Spleen (tissue), 11 donors: ENCODE data around the gene SPACA7. TPM values are rescaled to one million over a fixed set of nuclear protein-coding genes. Genes with fewer than 3 reads are reported as not detected.

Source experiments
- DNase-seq: peaks from one replicate; pipeline ENCODE4 v3.0.0-alpha.2; 2020
- H3K27ac ChIP-seq, 8 donors: fragments of 200-600 bp; sonication (generic) in 7 of 8; 1 replicate in 4 of 8; 2 replicates in 4 of 8; pipeline versions ENCODE4 v1.5.0 to v1.8.0; 2016 to 2021; ENCODE audit warnings: inconsistent platforms in 4 of 8, mild to moderate bottlenecking in 4 of 8, moderate library complexity in 1 of 8
- H3K27me3 ChIP-seq, 7 donors: fragments of 200-600 bp; sonication (generic) in 6 of 7; replicated peaks in 1 of 7; 1 replicate in 4 of 7; 2 replicates in 3 of 7; pipeline versions ENCODE4 v1.5.0 to v1.8.0; 2016 to 2021; ENCODE audit warnings: inconsistent platforms in 3 of 7, mild to moderate bottlenecking in 1 of 7
- H3K36me3 ChIP-seq, 6 donors: fragments of 200-600 bp; sonication (generic) in 5 of 6; 1 replicate in 4 of 6; 2 replicates in 2 of 6; pipeline versions ENCODE4 v1.5.0 to v1.8.0; 2016 to 2021; ENCODE audit warnings: inconsistent platforms in 2 of 6
- H3K4me1 ChIP-seq, 6 donors: fragments of 200-600 bp; sonication (generic) in 5 of 6; 1 replicate in 3 of 6; 2 replicates in 3 of 6; pipeline versions ENCODE4 v1.5.0 to v1.8.0; 2016 to 2021; ENCODE audit warnings: inconsistent platforms in 3 of 6
- H3K4me3 ChIP-seq, 8 donors: fragments of 200-600 bp; sonication (generic) in 7 of 8; 1 replicate in 4 of 8; 2 replicates in 4 of 8; pipeline versions ENCODE4 v1.5.0 to v1.8.0; 2016 to 2021; ENCODE audit warnings: inconsistent platforms in 4 of 8, mild to moderate bottlenecking in 4 of 8, moderate library complexity in 2 of 8
- H3K9me3 ChIP-seq, 8 donors: fragments of 200-600 bp; sonication (generic) in 7 of 8; 1 replicate in 4 of 8; 2 replicates in 4 of 8; pipeline versions ENCODE4 v1.5.0 to v1.8.0; 2016 to 2021; ENCODE audit warnings: inconsistent platforms in 4 of 8
- POLR2A ChIP-seq, 3 donors: fragments of 450-650 bp; IDR thresholded peaks; one replicate each; pipeline ENCODE4 v1.5.1; 2017; ENCODE audit warnings: antibody characterized with exemption in 3 of 3, mild to moderate bottlenecking in 1 of 3
- POLR2AphosphoS5 ChIP-seq, 3 donors: sonication (generic); formaldehyde crosslinking; IDR thresholded peaks; one replicate each; pipeline ENCODE4 v1.5.1; 2017; ENCODE audit warnings: antibody characterized with exemption in 3 of 3
- WGBS, 5 donors: extraction: QIAGEN DNeasy Blood & Tissue Kit in 3 of 5; methylation state at CpG; one replicate each; pipeline versions ENCODE4 v1.1.5 to v1.1.7; 2013 to 2018; 5-methylcytosine and 5-hydroxymethylcytosine counted together
- intact Hi-C: fragments of 100-400 bp; cut with DNase I; formaldehyde crosslinking; loops from one replicate; pipeline ENCODE4 v1.15.0; 2023; ENCODE audit warnings: low total_unique reads
- polyA plus RNA-seq, 3 donors: library from polyadenylated mRNA; stranded (reverse); fragments of 200-250 nt; gene quantifications; one replicate each; pipeline ENCODE4 v1.2.1, GENCODE V29; 2013
- total RNA-seq, 7 donors: library from RNA; depleted of rRNA in 3 of 7; stranded (reverse); fragments of >200 nt in 3 of 7; fragmentation: NEBNext Ultra II Directional in 4 of 7; extraction: Animal tissue kit (Norgen Biotek cat#: 25700) in 4 of 7; gene quantifications; one replicate each; pipeline versions ENCODE4 v1.1.0 to v1.2.1, GENCODE V29; 2016 to 2021
- TF ChIP-seq, protein P1 (sequence below), 11 experiments: fragments of 200-600 bp in 7 of 11; fragments of 450-650 bp in 4 of 11; sonication (generic) in 4 of 11; IDR thresholded peaks in 8 of 11; conservative IDR thresholded peaks in 3 of 11; 1 replicate in 7 of 11; 2 replicates in 4 of 11; pipeline versions ENCODE4 v1.4.0 to v1.8.0; 2016 to 2021; ENCODE audit warnings: antibody characterized with exemption in 11 of 11, inconsistent platforms in 4 of 11, mild to moderate bottlenecking in 1 of 11
- donor health status: healthy with polysubstance abuse.
- donor health status: DM: no; HTN: no; CAD: no; lungs with moderate emphysema.
- donor health status: DM: no; HTN: no; CAD: no.
- donor health status: Bipolar disorder and iron deficiency.
- donor health status: healthy.
- donor health status: DM: no; HTN: no; CAD: no.
- donor health status: DM: yes; HTN: yes; CAD: no.

SPACA7 gene
- total and polyA plus RNA-seq, 10 donors = not detected

DNA sequence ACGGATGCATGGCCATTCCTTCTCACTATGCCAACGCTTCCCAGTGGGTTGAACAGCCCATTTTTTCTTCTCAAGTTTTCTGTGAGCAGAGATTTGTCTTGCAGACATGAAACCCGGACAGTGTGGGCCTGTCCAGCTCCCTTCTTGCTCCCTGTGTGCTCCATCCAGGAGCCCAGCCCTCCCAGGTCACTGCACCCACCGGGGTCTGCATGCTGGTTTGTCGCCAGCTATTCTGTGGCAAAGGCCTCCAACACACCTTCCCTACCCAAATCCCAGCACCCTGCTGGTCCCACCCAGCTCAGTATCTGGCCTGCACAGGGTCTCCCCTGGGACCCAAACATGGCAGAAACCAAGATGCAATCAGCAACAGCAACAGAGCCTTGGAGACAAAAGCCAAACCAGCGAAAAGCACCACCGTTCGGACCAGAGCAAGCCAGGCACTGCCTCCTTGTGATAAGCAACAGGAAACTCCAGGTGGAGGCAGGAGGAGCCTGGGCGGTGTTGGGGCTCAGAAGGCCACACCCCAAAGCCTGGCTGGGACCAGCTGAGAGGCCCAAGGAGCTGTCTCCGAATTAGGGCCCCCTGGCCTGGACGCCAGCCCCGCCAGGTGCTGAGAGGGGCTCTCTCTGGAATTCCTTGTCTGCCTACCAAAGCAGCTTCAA is 12.2 kb upstream of the SPACA7 start:
- no peak for DNase-seq
- Histone ChIP-seq H3K27me3 (peaks cover 0 to 26% (median 0%) of the 10 kb centered on the region in 7 donors), H3K36me3 (no peaks in the 10 kb centered on the region), H3K4me1 (no peaks in the 10 kb centered on the region), H3K4me3 (no peak overlapping the region), H3K27ac (no peak overlapping the region), H3K9me3 (peaks cover 0 to 72% (median 52%) of the 10 kb centered on the region in 8 donors)
- WGBS, 5 donors = 57 to 74% (median 64%) methylated on average over 8 to 12 of the region's 12 CpGs
- intact Hi-C loops = no loop called here
- TF ChIP-seq, protein P1, sequence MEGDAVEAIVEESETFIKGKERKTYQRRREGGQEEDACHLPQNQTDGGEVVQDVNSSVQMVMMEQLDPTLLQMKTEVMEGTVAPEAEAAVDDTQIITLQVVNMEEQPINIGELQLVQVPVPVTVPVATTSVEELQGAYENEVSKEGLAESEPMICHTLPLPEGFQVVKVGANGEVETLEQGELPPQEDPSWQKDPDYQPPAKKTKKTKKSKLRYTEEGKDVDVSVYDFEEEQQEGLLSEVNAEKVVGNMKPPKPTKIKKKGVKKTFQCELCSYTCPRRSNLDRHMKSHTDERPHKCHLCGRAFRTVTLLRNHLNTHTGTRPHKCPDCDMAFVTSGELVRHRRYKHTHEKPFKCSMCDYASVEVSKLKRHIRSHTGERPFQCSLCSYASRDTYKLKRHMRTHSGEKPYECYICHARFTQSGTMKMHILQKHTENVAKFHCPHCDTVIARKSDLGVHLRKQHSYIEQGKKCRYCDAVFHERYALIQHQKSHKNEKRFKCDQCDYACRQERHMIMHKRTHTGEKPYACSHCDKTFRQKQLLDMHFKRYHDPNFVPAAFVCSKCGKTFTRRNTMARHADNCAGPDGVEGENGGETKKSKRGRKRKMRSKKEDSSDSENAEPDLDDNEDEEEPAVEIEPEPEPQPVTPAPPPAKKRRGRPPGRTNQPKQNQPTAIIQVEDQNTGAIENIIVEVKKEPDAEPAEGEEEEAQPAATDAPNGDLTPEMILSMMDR (IDR thresholded peaks at IDR 0.05 in 8 of 11, conservative IDR thresholded peaks at IDR 0.05 in 3 of 11) = no peak
- no peak for TF ChIP-seq POLR2AphosphoS5 (IDR thresholded peaks at IDR 0.05)
- no peak for TF ChIP-seq POLR2A (IDR thresholded peaks at IDR 0.05)

DNA sequence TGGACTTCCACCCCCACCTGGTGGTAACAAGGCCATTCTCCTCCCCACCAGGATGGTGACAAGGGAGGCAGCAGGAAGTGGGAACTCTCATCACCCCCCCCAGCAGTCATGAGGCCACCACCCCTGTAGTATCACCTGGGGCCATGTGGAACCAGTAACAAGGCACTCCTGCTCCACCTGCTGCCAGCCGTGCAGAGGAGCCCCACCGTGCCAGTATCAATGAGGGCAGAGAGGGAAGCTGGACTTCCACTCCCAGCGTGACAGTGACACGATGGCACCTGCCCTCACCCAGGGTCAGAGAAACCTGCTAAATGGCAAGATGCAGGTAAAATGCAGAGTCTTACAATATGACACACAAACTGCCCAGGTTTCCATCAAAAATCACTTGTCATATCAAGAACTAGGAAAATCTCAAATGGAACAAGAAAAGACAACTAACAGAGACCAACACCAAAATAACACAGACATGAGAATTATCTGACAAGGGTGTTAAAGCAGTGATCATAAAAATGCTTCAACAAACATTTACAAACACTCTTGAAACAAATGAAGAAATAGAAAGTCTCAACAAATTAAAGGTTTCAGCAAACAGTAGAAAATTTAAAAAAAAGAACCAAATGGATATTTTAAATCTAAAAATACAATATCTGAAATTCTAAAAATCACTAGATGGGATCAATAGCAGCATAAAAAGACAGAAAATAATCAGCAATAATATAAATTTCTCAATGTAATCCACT is 9.1 kb upstream of the SPACA7 start:
- H3K4me3 ChIP-seq = no peak overlapping the region
- H3K36me3 ChIP-seq = no peaks in the 10 kb centered on the region
- intact Hi-C loops = no loop called here
- no peak for DNase-seq
- TF ChIP-seq POLR2AphosphoS5 (IDR thresholded peaks at IDR 0.05) (no peak), POLR2A (IDR thresholded peaks at IDR 0.05) (no peak)
- TF ChIP-seq, protein P1 (IDR thresholded peaks at IDR 0.05 in 8 of 11, conservative IDR thresholded peaks at IDR 0.05 in 3 of 11) = no peak
- H3K27me3 ChIP-seq = peaks cover 0 to 26% (median 0%) of the 10 kb centered on the region in 7 donors
- H3K9me3 ChIP-seq = peaks cover 0 to 48% (median 31%) of the 10 kb centered on the region in 8 donors
- no peaks in the 10 kb centered on the region for H3K4me1 ChIP-seq
- WGBS, 5 donors = 53 to 86% (median 73%) methylated on average over 4 of the region's 4 CpGs
- no peak overlapping the region for H3K27ac ChIP-seq

DNA sequence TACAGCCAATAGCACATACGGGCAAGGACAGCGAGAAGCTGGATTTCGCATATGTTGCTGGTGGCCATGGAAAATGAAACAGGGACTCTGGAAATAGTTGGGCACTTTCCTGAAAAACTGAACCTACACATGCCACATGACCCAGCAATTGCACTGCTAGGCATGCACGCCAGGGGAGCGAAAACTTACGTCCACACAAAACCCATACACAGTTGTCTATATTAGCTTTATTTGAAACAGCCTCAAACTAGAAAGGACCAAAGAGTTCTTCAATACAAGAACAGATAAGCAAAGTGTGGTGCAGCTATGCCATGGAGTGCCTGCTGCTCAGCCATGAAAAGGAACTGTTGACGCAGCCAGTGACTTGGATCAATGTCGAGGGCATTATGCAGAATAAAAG is 7.3 kb upstream of the SPACA7 start:
- H3K27ac ChIP-seq = no peak overlapping the region

More for the DNA sequence above, 7.3 kb upstream of the SPACA7 start:
- H3K27me3 ChIP-seq = peaks cover 0 to 24% (median 0%) of the 10 kb centered on the region in 7 donors
- no peak for DNase-seq
- intact Hi-C loops = no loop called here
- no peaks in the 10 kb centered on the region for H3K4me1 ChIP-seq
- H3K36me3 ChIP-seq = no peaks in the 10 kb centered on the region
- H3K4me3 ChIP-seq = no peak overlapping the region
- 91 to 97% (median 93%) methylated on average over 8 of the region's 8 CpGs for WGBS, 5 donors
- peaks cover 0 to 42% (median 29%) of the 10 kb centered on the region in 8 donors for H3K9me3 ChIP-seq
- TF ChIP-seq POLR2AphosphoS5 (IDR thresholded peaks at IDR 0.05) (no peak), POLR2A (IDR thresholded peaks at IDR 0.05) (no peak)
- TF ChIP-seq, protein P1 (IDR thresholded peaks at IDR 0.05 in 8 of 11, conservative IDR thresholded peaks at IDR 0.05 in 3 of 11) = no peak
